Measurements from ENCODE around the gene PRSS57.
"Not testable (repeated sequence)": the region's sequence is repeated elsewhere in the genome, so short reads cannot be mapped to it uniquely, and the experiment has no call there.

PRSS57 gene

GRCh38 chr19:674282-675151 lies 20.7 kb downstream of the PRSS57 start:
- no peak for DNase-seq (ENCODE audit: low read depth in 2 of 2)

GRCh38 chr19:670609-671075 lies 24.6 kb downstream of the PRSS57 start:
- DNase-seq (ENCODE audit: low read depth in 2 of 2): no peak

GRCh38 chr19:668675-669434 lies 26.4 kb downstream of the PRSS57 start:
- DNase-seq (ENCODE audit: low read depth in 2 of 2): not testable (repeated sequence)

- DNase-seq (ENCODE audit: low read depth in 2 of 2): not testable (repeated sequence)
Observed at GRCh38 chr19:666985-667573, 28.2 kb downstream of the PRSS57 start.

- DNase-seq (ENCODE audit: low read depth in 2 of 2): peak; percentile 54 to 57
Observed at GRCh38 chr19:664913-665443, 30.3 kb downstream of the PRSS57 start.

- no peak for DNase-seq (ENCODE audit: low read depth in 2 of 2)
Observed at GRCh38 chr19:663682-664117, 31.6 kb downstream of the PRSS57 start.

- peak; percentile 95 for DNase-seq (ENCODE audit: low read depth in 2 of 2)
Observed at GRCh38 chr19:662962-663681, 32.1 kb downstream of the PRSS57 start, which contains the start of gene RNF126. Gene RNF126 (minus strand): TSS chr19:663214. CDS start chr19:663121, 93 bp downstream.

GRCh38 chr19:662207-662961 lies 32.9 kb downstream of the PRSS57 start:
- DNase-seq (ENCODE audit: low read depth in 2 of 2): peak; percentile 39

GRCh38 chr19:661427-662196 lies 33.6 kb downstream of the PRSS57 start:
- DNase-seq (ENCODE audit: low read depth in 2 of 2): peak in 1 of 2 donors; percentile 37

GRCh38 chr19:660793-661426 lies 34.3 kb downstream of the PRSS57 start:
- DNase-seq (ENCODE audit: low read depth in 2 of 2): no peak

- DNase-seq (ENCODE audit: low read depth in 2 of 2): no peak
Observed at GRCh38 chr19:658916-659839, 36.1 kb downstream of the PRSS57 start.

GRCh38 chr19:658059-658839 lies 37.0 kb downstream of the PRSS57 start:
- DNase-seq (ENCODE audit: low read depth in 2 of 2): no peak

GRCh38 chr19:657611-658010 lies 37.6 kb downstream of the PRSS57 start:
- no peak for DNase-seq (ENCODE audit: low read depth in 2 of 2)

- no peak for DNase-seq (ENCODE audit: low read depth in 2 of 2)
Observed at GRCh38 chr19:656751-657559, 38.3 kb downstream of the PRSS57 start.

GRCh38 chr19:655691-656090 lies 39.6 kb downstream of the PRSS57 start:
- DNase-seq (ENCODE audit: low read depth in 2 of 2): no peak

- no peak for DNase-seq (ENCODE audit: low read depth in 2 of 2)
Observed at GRCh38 chr19:653425-653824, 41.8 kb downstream of the PRSS57 start.

All from stimulated activated CD8-positive, alpha-beta memory T cell treated with anti-CD3 and anti-CD28 coated beads, Interleukin-7, amount 100 ng/mL, for 1 hour (primary cell).